GM04504 (cell line): ENCODE results near the gene ARHGAP27.

ENCODE experiments used
- DNase-seq: peaks from one replicate; pipeline ENCODE4 v3.0.0-alpha.2; 2012; ENCODE audit warnings: low read depth

ARHGAP27 gene

GRCh38 chr17:45430006-45430737 is 2.5 kb downstream of the ARHGAP27 start:
- no peak for DNase-seq

- no peak for DNase-seq
Measured at GRCh38 chr17:45429339-45430005, 3.2 kb downstream of the ARHGAP27 start.

GRCh38 chr17:45428931-45429338 is 3.7 kb downstream of the ARHGAP27 start:
- DNase-seq, result no peak

- no peak for DNase-seq
Measured at GRCh38 chr17:45428050-45428617, 4.5 kb downstream of the ARHGAP27 start.

- no peak for DNase-seq
Measured at GRCh38 chr17:45427181-45427835, 5.4 kb downstream of the ARHGAP27 start.

- DNase-seq, result no peak
Measured at GRCh38 chr17:45426561-45426960, 6.1 kb downstream of the ARHGAP27 start.

GRCh38 chr17:45425984-45426413 is 6.7 kb downstream of the ARHGAP27 start:
- no peak for DNase-seq

- no peak for DNase-seq
Measured at GRCh38 chr17:45425125-45425983, 7.3 kb downstream of the ARHGAP27 start.

GRCh38 chr17:45424769-45425124 is 7.9 kb downstream of the ARHGAP27 start:
- DNase-seq, result no peak

GRCh38 chr17:45423975-45424335 is 8.7 kb downstream of the ARHGAP27 start:
- no peak for DNase-seq

- DNase-seq, result no peak
Measured at GRCh38 chr17:45423304-45423974, 9.2 kb downstream of the ARHGAP27 start.

- DNase-seq, result no peak
Measured at GRCh38 chr17:45414990-45415881, 17.4 kb downstream of the ARHGAP27 start.

- no peak for DNase-seq
Measured at GRCh38 chr17:45413498-45413923, 19.2 kb downstream of the ARHGAP27 start.

GRCh38 chr17:45411348-45412105 is 21.1 kb downstream of the ARHGAP27 start:
- DNase-seq, result no peak

GRCh38 chr17:45410144-45411091 is 22.3 kb downstream of the ARHGAP27 start:
- no peak for DNase-seq

GRCh38 chr17:45409659-45410076 is 23.0 kb downstream of the ARHGAP27 start:
- no peak for DNase-seq

GRCh38 chr17:45408611-45409421 is 23.9 kb downstream of the ARHGAP27 start:
- DNase-seq, result no peak
